K562 (cell line): Measurements from ENCODE around the gene OVOL1. TPM values are rescaled to one million over a fixed set of nuclear protein-coding genes. Genes with fewer than 3 reads are reported as not detected.

Experiments
- CBFA2T3 ChIP-seq: fragments of 450-650 bp; IDR thresholded peaks from 2 replicates; pipeline ENCODE4 v1.6.1; 2017
- CBX1 ChIP-seq: sonication (generic); IDR thresholded peaks from 2 replicates; pipeline ENCODE4 v1.6.1; 2016; ENCODE audit warnings: antibody characterized with exemption, low read depth, mild to moderate bottlenecking
- CC2D1A ChIP-seq: fragments of 450-650 bp; IDR thresholded peaks from 2 replicates; pipeline ENCODE4 v1.6.1; 2017; ENCODE audit warnings: mild to moderate bottlenecking
- EP400 ChIP-seq: fragments of 450-650 bp; IDR thresholded peaks from 2 replicates; pipeline ENCODE4 v1.6.1; 2017; ENCODE audit warnings: antibody characterized with exemption, mild to moderate bottlenecking, moderate library complexity
- GTF2A2 ChIP-seq: IDR thresholded peaks from 2 replicates; pipeline ENCODE4 v1.6.1; 2016; ENCODE audit warnings: mild to moderate bottlenecking, missing genetic modification characterization, missing compliant biosample characterization
- JUN ChIP-seq, 2 experiments: sonication (generic) in 1 of 2; formaldehyde crosslinking in 1 of 2; IDR thresholded peaks; 2 replicates each; pipeline versions ENCODE4 v1.6.1 to v1.8.0; 2012 to 2022; ENCODE audit warnings: borderline replicate concordance in 2 of 2, mild to moderate bottlenecking in 2 of 2, improper control_type of control experiment in 1 of 2, low read depth in 1 of 2, low read length in 1 of 2, missing genetic modification reagents in 1 of 2
- JUND ChIP-seq, 2 experiments: IDR thresholded peaks; 2 replicates in 1 of 2; 3 replicates in 1 of 2; pipeline ENCODE4 v1.6.1; 2011; ENCODE audit warnings: borderline replicate concordance in 2 of 2, low read depth in 2 of 2, low read length in 2 of 2, improper control_type of control experiment in 1 of 2, missing biosample characterization in 1 of 2, missing genetic modification characterization in 1 of 2, missing genetic modification reagents in 1 of 2
- MYC ChIP-seq, 2 experiments: fragments of 250-450 bp in 1 of 2; sonication (Bioruptor Pico) in 1 of 2; IDR thresholded peaks; 2 replicates each; pipeline versions ENCODE4 v1.5.1 to v1.6.1; 2012 to 2021; ENCODE audit warnings: low read depth in 2 of 2, borderline replicate concordance in 1 of 2, improper control_type of control experiment in 1 of 2, low read length in 1 of 2, mild to moderate bottlenecking in 1 of 2, moderate library complexity in 1 of 2
- NEUROD1 ChIP-seq: fragments of 150-350 bp; IDR thresholded peaks from 2 replicates; pipeline ENCODE4 v1.6.1; 2014; ENCODE audit warnings: borderline replicate concordance, low read length, low read depth; ENCODE audit not compliant: partially characterized antibody
- OTX1 ChIP-seq: fragments of 450-650 bp; formaldehyde crosslinking; IDR thresholded peaks from 2 replicates; pipeline ENCODE4 v1.4.0; 2022; ENCODE audit warnings: mild to moderate bottlenecking
- RBBP5 ChIP-seq: fragments of 200-600 bp; sonication (generic); IDR thresholded peaks from 2 replicates; pipeline ENCODE4 v1.6.1; 2012; ENCODE audit warnings: borderline replicate concordance, mild to moderate bottlenecking, low read length, control low read depth, inconsistent platforms; ENCODE audit not compliant: insufficient read depth, poor library complexity, severe bottlenecking
- SIN3A ChIP-seq, 2 experiments: fragments of 150-350 bp in 1 of 2; IDR thresholded peaks; 2 replicates each; pipeline ENCODE4 v1.6.1; 2011 to 2016; ENCODE audit warnings: borderline replicate concordance in 2 of 2, low read depth in 2 of 2, low read length in 2 of 2, mild to moderate bottlenecking in 2 of 2, moderate library complexity in 2 of 2; ENCODE audit not compliant: control insufficient read depth in 1 of 2
- SMAD1 ChIP-seq: fragments of 150-350 bp; IDR thresholded peaks from 2 replicates; pipeline ENCODE4 v1.6.1; 2014; ENCODE audit warnings: low read length, low read depth; ENCODE audit not compliant: partially characterized antibody
- STAT5A ChIP-seq: IDR thresholded peaks from 2 replicates; pipeline ENCODE4 v1.6.1; 2012; ENCODE audit warnings: low read length, inconsistent platforms, borderline replicate concordance
- TBP ChIP-seq: optimal IDR thresholded peaks from 2 replicates; pipeline ENCODE3; 2011; ENCODE audit warnings: low read depth, low read length, improper control_type of control experiment
- ZNF232 ChIP-seq: sonication (generic); formaldehyde crosslinking; IDR thresholded peaks from 2 replicates; pipeline ENCODE4 v1.8.0; 2022; ENCODE audit warnings: mild to moderate bottlenecking, missing genetic modification reagents
- ZNF507 ChIP-seq: conservative IDR thresholded peaks from 2 replicates; pipeline ENCODE4 v1.6.1; 2017; ENCODE audit warnings: missing genetic modification characterization, missing compliant biosample characterization
- polyA plus RNA-seq, 8 experiments: library from polyadenylated mRNA; depleted of rRNA in 4 of 8; stranded (reverse) in 5 of 8; unstranded in 3 of 8; fragments of >200 nt; fragmentation: Nextera tagmentation in 2 of 8; fragmentation: Illumina TruSeq in 1 of 8; extraction: Ambion mirVana in 2 of 8; extraction: Trizol in 1 of 8; gene quantifications; 2 replicates each; pipeline versions ENCODE4 v1.2.1 to v1.2.3, GENCODE V29; 2011 to 2014; ENCODE audit warnings: inconsistent platforms in 1 of 8, missing spikeins in 1 of 8
- total RNA-seq, 7 experiments: library from RNA; depleted of rRNA in 6 of 7; stranded (reverse); fragments of >200 nt in 6 of 7; fragmentation: Illumina TruSeq in 2 of 7; extraction: Trizol in 2 of 7; gene quantifications; 2 replicates each; pipeline versions ENCODE4 v1.2.1 to v1.2.3, GENCODE V29; 2011 to 2021; ENCODE audit warnings: low replicate concordance in 1 of 7
- TF ChIP-seq, protein P1 (sequence below): fragments of 150-350 bp; conservative IDR thresholded peaks from 2 replicates; pipeline ENCODE4 v1.6.1; 2014; ENCODE audit warnings: low read length

The OVOL1 gene
- total and polyA plus RNA-seq, 9 of the 15 experiments (the other 6 are each of a cell fraction or from before 2014, with no cell fraction given): 0.09 TPM; not detected in 8

DNA sequence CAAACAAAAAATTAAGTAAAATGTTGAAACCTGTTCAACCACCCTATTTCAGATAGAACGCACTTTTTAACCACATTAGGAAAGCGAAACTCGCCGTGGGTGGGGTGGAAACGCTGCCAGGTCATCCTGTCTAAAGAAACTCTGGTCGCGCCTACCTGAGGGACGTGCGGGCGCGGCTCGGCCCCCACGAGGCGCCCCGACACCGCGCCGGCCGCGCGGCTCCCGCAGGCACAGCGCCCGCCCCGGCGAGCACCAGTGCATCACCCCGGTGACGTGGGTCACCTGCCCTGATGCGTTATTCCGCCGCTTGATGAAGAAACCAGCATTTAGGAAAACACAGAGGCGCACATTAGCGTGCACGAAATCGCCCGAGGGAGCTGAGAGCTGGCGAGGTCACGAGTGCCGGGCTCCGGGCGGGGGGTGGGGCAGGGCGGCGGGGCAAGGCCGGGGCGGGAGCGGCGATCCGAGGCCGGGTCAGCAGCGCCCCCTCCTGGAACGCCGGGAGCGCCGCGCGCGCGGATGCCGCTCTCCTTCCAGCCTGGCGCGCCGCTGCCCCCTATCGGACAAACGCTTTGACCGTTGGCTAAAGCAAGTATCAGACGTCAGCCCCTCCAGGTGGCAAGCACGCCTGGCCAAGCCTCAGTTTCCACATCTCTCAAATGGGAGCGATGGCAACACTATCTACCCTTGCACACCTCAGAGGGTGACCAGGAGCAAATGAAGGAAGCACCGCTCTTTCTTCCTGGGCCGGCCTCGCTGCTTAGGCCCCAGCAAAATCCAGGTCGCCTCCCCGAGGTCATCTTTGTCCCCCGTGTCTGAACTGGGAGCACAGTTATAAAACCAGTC, 31.2 kb downstream of the OVOL1 start (continued):
- TF ChIP-seq MYC (IDR thresholded peaks at IDR 0.05; ENCODE audit: low read depth, low read length): peak; percentile 56
- TF ChIP-seq MYC (CRISPR knock-in tag; IDR thresholded peaks at IDR 0.05; ENCODE audit: borderline replicate concordance, low read depth): no peak
- 0 out of 2 replicates have a peak, but pooled peaks have one; percentile 10 for TF ChIP-seq JUN (IDR thresholded peaks at IDR 0.05; ENCODE audit: borderline replicate concordance, low read depth, low read length)
- no peak for TF ChIP-seq JUN (CRISPR knock-in tag; IDR thresholded peaks at IDR 0.05; ENCODE audit: borderline replicate concordance)
- no peak for TF ChIP-seq ZNF507 (tag)
- TF ChIP-seq SIN3A (IDR thresholded peaks at IDR 0.05; ENCODE audit: borderline replicate concordance in 2 of 2, control insufficient read depth in 1 of 2, low read depth in 2 of 2, low read length in 2 of 2): peak in 1 of 2 experiments; percentile 67; a peak in 1 of 4 replicates
- TF ChIP-seq NEUROD1: peak; percentile 28
- TF ChIP-seq RBBP5: peak; percentile 59
- TF ChIP-seq, protein P1, sequence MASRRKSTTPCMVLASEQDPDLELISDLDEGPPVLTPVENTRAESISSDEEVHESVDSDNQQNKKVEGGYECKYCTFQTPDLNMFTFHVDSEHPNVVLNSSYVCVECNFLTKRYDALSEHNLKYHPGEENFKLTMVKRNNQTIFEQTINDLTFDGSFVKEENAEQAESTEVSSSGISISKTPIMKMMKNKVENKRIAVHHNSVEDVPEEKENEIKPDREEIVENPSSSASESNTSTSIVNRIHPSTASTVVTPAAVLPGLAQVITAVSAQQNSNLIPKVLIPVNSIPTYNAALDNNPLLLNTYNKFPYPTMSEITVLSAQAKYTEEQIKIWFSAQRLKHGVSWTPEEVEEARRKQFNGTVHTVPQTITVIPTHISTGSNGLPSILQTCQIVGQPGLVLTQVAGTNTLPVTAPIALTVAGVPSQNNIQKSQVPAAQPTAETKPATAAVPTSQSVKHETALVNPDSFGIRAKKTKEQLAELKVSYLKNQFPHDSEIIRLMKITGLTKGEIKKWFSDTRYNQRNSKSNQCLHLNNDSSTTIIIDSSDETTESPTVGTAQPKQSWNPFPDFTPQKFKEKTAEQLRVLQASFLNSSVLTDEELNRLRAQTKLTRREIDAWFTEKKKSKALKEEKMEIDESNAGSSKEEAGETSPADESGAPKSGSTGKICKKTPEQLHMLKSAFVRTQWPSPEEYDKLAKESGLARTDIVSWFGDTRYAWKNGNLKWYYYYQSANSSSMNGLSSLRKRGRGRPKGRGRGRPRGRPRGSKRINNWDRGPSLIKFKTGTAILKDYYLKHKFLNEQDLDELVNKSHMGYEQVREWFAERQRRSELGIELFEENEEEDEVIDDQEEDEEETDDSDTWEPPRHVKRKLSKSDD: 0 out of 2 replicates have a peak, but pooled peaks have one; percentile 72
- peak; percentile 20; the same call in 1 of the 2 replicates for TF ChIP-seq CC2D1A
- no peak for TF ChIP-seq ZNF232 (CRISPR knock-in tag)
- no peak for TF ChIP-seq STAT5A
- peak; percentile 41 for TF ChIP-seq TBP
- TF ChIP-seq SMAD1: no peak
- peak; percentile 85; the same call in 1 of the 2 replicates for TF ChIP-seq CBX1
- no peak for TF ChIP-seq OTX1
- no peak for TF ChIP-seq CBFA2T3
- TF ChIP-seq GTF2A2: no peak
- peak; percentile 62; the same call in 1 of the 2 replicates for TF ChIP-seq JUND (IDR thresholded peaks at IDR 0.05; ENCODE audit: borderline replicate concordance, low read depth, low read length)
- TF ChIP-seq JUND (tag; IDR thresholded peaks at IDR 0.05; ENCODE audit: borderline replicate concordance, low read depth, low read length): peak; percentile 31; the same call in 1 of the 3 replicates
- TF ChIP-seq EP400: peak; percentile 24; the same call in 1 of the 2 replicates
